ENCODE results near the gene MYADML2. TPM values are rescaled to one million over a fixed set of nuclear protein-coding genes. Genes with fewer than 3 reads are reported as not detected.

MYADML2 gene
- total RNA-seq, 1 experiment from 2014 or later = not detected

DNA sequence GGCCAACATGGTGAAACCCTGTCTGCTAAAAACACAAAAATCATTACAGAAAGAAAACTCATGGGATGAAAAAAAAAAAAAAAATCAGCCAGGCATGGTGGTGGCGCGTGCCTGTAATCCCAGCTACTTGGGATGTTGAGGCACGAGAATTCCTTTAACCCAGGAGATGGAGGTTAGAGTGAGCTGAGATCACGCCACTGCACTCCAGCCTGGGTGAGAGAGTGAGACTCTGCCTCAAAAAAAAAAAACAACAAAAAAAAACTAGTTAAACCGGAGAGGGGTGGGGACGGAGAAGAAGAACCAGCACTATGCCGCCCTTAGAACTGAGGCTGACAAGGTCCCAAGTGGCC lies 21.3 kb upstream of the MYADML2 start:
- no TSS peak for BruUV-seq (replicated peaks)
- Histone ChIP-seq H3K36me3 (ENCODE audit: low read depth) (no peaks in the 10 kb centered on the region), H3K79me2 (ENCODE audit: low read depth) (no peaks in the 10 kb centered on the region), H3K9me3 (ENCODE audit: insufficient read depth, low read depth) (no peaks in the 10 kb centered on the region), H3K4me2 (no peak overlapping the region), H3K9me2 (ENCODE audit: insufficient read depth) (no peaks in the 10 kb centered on the region), H4K20me1 (ENCODE audit: insufficient read depth) (no peaks in the 10 kb centered on the region), H2AFZ (no peak overlapping the region), H3F3A (ENCODE audit: insufficient read depth, low read depth) (peaks cover 16% of the 10 kb centered on the region), H3K4me1 (replicated peaks; ENCODE audit: insufficient read depth) (no peaks in the 10 kb centered on the region), H3K27ac (no peak overlapping the region), H3K27me3 (ENCODE audit: insufficient read depth, low read depth) (no peaks in the 10 kb centered on the region), H3K4me3 (no peak overlapping the region)
- ChIA-PET CTCF (no interaction called here), POLR2A (ENCODE audit: unreplicated experiment) (interaction anchor here (0.7 kb wide), 1 partner anchor 48 kb away, joined by 6 read pairs; no protein-coding TSS in a partner anchor)
- intact Hi-C loops (cut with micrococcal nuclease; ENCODE audit: unreplicated experiment) = loop anchor here (5.0 kb wide), 1 partner anchor 34 kb away; no protein-coding TSS in a partner anchor
- TF ChIP-seq, protein P1, sequence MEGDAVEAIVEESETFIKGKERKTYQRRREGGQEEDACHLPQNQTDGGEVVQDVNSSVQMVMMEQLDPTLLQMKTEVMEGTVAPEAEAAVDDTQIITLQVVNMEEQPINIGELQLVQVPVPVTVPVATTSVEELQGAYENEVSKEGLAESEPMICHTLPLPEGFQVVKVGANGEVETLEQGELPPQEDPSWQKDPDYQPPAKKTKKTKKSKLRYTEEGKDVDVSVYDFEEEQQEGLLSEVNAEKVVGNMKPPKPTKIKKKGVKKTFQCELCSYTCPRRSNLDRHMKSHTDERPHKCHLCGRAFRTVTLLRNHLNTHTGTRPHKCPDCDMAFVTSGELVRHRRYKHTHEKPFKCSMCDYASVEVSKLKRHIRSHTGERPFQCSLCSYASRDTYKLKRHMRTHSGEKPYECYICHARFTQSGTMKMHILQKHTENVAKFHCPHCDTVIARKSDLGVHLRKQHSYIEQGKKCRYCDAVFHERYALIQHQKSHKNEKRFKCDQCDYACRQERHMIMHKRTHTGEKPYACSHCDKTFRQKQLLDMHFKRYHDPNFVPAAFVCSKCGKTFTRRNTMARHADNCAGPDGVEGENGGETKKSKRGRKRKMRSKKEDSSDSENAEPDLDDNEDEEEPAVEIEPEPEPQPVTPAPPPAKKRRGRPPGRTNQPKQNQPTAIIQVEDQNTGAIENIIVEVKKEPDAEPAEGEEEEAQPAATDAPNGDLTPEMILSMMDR (conservative IDR thresholded peaks at IDR 0.05) = no peak
- TF ChIP-seq EZH2 (IDR thresholded peaks at IDR 0.05; ENCODE audit: low read depth) = no peak
- no peak for DNase-seq

DNA sequence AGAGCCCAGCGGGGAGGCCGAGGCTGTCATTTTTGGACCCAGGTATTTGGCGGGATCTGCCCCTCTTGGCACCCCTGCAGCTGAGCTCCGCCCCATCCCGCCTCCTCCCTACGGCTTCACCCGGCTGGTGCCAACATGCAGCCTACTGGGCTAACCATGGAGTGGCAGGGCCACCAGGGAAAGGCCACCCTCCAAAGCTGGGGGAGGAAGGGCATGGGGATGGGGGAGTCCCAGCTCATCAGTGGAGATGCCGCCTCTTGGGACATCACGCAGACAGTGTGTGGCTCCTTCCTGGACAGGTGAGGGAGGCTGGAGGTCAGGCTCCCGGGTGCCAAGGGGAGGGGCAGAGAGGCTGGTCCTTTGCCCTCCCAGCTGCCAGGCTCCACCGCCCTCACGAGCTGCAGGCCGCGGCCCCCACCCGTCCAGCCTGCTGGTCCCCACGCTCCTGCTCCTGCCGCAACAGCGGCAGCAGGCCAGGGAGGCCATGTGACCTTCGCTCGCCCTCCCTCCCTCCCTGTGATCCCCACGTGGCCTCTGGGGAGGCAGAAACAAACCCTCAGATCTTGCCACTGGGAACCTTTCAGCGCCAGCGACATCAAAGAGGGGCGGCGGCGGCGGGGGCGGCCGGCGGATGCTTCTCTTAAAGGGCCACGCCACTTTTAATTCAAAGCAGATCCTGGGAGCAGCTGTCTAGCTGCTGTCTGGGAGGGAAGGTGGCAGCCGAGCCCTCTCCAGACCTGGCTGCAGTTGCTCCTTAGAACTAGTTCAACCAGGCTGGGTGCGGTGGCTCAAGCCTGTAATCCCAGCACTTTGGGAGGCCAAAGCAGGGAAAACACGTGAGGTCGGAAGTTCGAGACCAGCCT lies 20.7 kb upstream of the MYADML2 start:
- no peaks in the 10 kb centered on the region for H3K36me3 ChIP-seq (ENCODE audit: low read depth)
- H3K9me2 ChIP-seq (ENCODE audit: insufficient read depth) = no peaks in the 10 kb centered on the region
- CTCF ChIA-PET = no interaction called here
- H3K9me3 ChIP-seq (ENCODE audit: insufficient read depth, low read depth) = no peaks in the 10 kb centered on the region
- intact Hi-C loops (cut with micrococcal nuclease; ENCODE audit: unreplicated experiment) = loop anchor here (5.0 kb wide), 1 partner anchor 35 kb away; no protein-coding TSS in a partner anchor
- DNase-seq = peak in 1 of 2 experiments; percentile 69
- no peak overlapping the region for H3K4me3 ChIP-seq
- H3K79me2 ChIP-seq (ENCODE audit: low read depth) = no peaks in the 10 kb centered on the region
- TF ChIP-seq, protein P1 (conservative IDR thresholded peaks at IDR 0.05) = no peak
- TF ChIP-seq EZH2 (IDR thresholded peaks at IDR 0.05; ENCODE audit: low read depth) = no peak
- peaks cover 16% of the 10 kb centered on the region for H3F3A ChIP-seq (ENCODE audit: insufficient read depth, low read depth)
- POLR2A ChIA-PET (ENCODE audit: unreplicated experiment) = interaction anchor here (0.7 kb wide), 1 partner anchor 47 kb away, joined by 6 read pairs; no protein-coding TSS in a partner anchor
- no TSS peak for BruUV-seq (replicated peaks)
- no peaks in the 10 kb centered on the region for H3K4me1 ChIP-seq (replicated peaks; ENCODE audit: insufficient read depth)
- no peak overlapping the region for H3K27ac ChIP-seq
- no peak overlapping the region for H3K4me2 ChIP-seq
- H2AFZ ChIP-seq = no peak overlapping the region
- no peaks in the 10 kb centered on the region for H4K20me1 ChIP-seq (ENCODE audit: insufficient read depth)
- no peaks in the 10 kb centered on the region for H3K27me3 ChIP-seq (ENCODE audit: insufficient read depth, low read depth)

DNA sequence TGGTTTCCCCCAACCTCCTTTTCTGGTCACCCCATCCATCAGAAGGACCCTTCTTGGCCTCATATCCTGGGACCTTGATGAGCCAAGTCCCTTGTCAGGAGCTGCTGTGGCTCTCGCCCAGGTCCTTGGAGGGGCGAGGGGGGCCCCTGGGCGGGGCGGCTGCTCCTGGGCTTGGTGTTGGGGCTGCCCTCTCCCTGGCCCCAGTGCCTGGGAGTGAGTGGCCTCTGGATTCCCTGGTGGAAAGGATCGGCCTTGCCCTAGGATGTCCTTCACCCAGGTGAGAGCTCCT lies 20.2 kb upstream of the MYADML2 start:
- H3K4me3 ChIP-seq = no peak overlapping the region
- H3K4me2 ChIP-seq = no peak overlapping the region
- ChIA-PET POLR2A (ENCODE audit: unreplicated experiment) (no interaction called here), CTCF (no interaction called here)
- no peaks in the 10 kb centered on the region for H3K4me1 ChIP-seq (replicated peaks; ENCODE audit: insufficient read depth)
- peaks cover 16% of the 10 kb centered on the region for H3F3A ChIP-seq (ENCODE audit: insufficient read depth, low read depth)
- DNase-seq = no peak
- no peaks in the 10 kb centered on the region for H3K27me3 ChIP-seq (ENCODE audit: insufficient read depth, low read depth)
- TF ChIP-seq, protein P1 (conservative IDR thresholded peaks at IDR 0.05) = no peak
- TF ChIP-seq EZH2 (IDR thresholded peaks at IDR 0.05; ENCODE audit: low read depth) = no peak
- H3K9me3 ChIP-seq (ENCODE audit: insufficient read depth, low read depth) = no peaks in the 10 kb centered on the region
- no TSS peak for BruUV-seq (replicated peaks)
- H2AFZ ChIP-seq = no peak overlapping the region
- no peaks in the 10 kb centered on the region for H3K36me3 ChIP-seq (ENCODE audit: low read depth)
- no peaks in the 10 kb centered on the region for H3K79me2 ChIP-seq (ENCODE audit: low read depth)
- no peaks in the 10 kb centered on the region for H4K20me1 ChIP-seq (ENCODE audit: insufficient read depth)
- no peak overlapping the region for H3K27ac ChIP-seq
- intact Hi-C loops (cut with micrococcal nuclease; ENCODE audit: unreplicated experiment) = loop anchor here (5.0 kb wide), 1 partner anchor 35 kb away; no protein-coding TSS in a partner anchor
- no peaks in the 10 kb centered on the region for H3K9me2 ChIP-seq (ENCODE audit: insufficient read depth)

Data from PC-9 (cell line).